ENCODE measurements around the gene ELF2.
"Not testable (repeated sequence)": the region's sequence is repeated elsewhere in the genome, so short reads cannot be mapped to it uniquely, and the experiment has no call there.

The ELF2 gene

GRCh38 chr4:139163806-139164206 is 13.2 kb downstream of the ELF2 start:
- H3K36me3 ChIP-seq (ENCODE audit: insufficient read depth, low read length) = no peaks in the 10 kb centered on the region
- peaks cover 19% of the 10 kb centered on the region for H3K4me1 ChIP-seq (ENCODE audit: control insufficient read depth, insufficient read depth, low read length, unreplicated experiment)
- peaks cover 16% of the 10 kb centered on the region for H3K79me2 ChIP-seq (ENCODE audit: control insufficient read depth, insufficient read depth, low read length, unreplicated experiment)
- H3K27ac ChIP-seq (ENCODE audit: low read depth, low read length) = no peak overlapping the region
- H3K27me3 ChIP-seq (ENCODE audit: insufficient read depth, low read length) = no peaks in the 10 kb centered on the region
- peak overlapping the region; percentile 56 for H3K4me3 ChIP-seq (ENCODE audit: low read depth, low read length)
- no peak overlapping the region for H2AFZ ChIP-seq (ENCODE audit: low read length, unreplicated experiment)

- not testable (repeated sequence) for H3K27me3 ChIP-seq (ENCODE audit: insufficient read depth, low read length); H3K27ac ChIP-seq (ENCODE audit: low read depth, low read length); H3K4me1 ChIP-seq (ENCODE audit: control insufficient read depth, insufficient read depth, low read length, unreplicated experiment); H3K36me3 ChIP-seq (ENCODE audit: insufficient read depth, low read length); H3K79me2 ChIP-seq (ENCODE audit: control insufficient read depth, insufficient read depth, low read length, unreplicated experiment); H3K4me3 ChIP-seq (ENCODE audit: low read depth, low read length); H2AFZ ChIP-seq (ENCODE audit: low read length, unreplicated experiment)
Measured at GRCh38 chr4:139157977-139158376, 19.0 kb downstream of the ELF2 start.

DNA sequence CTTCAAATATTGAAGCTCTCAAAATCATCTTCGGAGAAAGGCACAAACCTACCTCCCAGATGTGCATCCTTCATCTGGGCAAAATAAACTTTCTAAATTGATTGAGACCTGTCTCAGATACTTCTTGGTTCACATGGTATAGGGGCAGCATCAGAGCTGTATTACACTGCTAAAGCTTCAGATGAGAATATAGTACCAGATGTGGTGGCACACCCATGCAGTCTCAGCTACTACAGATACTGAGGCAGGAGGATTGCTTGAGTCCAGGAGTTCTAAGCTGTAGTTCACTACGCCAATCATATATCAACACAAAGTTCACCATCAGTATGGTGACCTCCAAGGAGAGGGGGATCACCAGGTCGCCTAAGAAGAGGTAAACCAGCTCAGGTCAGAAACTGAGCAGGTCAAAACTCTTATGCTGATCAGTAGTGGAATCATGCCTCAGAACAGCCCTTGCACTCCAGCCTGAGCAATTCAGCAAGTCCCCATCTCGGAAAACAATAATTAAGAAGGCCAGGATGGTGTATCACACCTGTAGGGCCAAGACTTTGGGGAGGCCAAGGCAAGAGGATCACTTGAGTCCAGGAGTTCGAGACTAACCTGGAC is 22.0 kb downstream of the ELF2 start:
- no peaks in the 10 kb centered on the region for H3K36me3 ChIP-seq (ENCODE audit: insufficient read depth, low read length)
- no peaks in the 10 kb centered on the region for H3K27me3 ChIP-seq (ENCODE audit: insufficient read depth, low read length)
- H3K27ac ChIP-seq (ENCODE audit: low read depth, low read length) = no peak overlapping the region
- no peaks in the 10 kb centered on the region for H3K4me1 ChIP-seq (ENCODE audit: control insufficient read depth, insufficient read depth, low read length, unreplicated experiment)
- H2AFZ ChIP-seq (ENCODE audit: low read length, unreplicated experiment) = no peak overlapping the region
- H3K4me3 ChIP-seq (ENCODE audit: low read depth, low read length) = no peak overlapping the region
- no peaks in the 10 kb centered on the region for H3K79me2 ChIP-seq (ENCODE audit: control insufficient read depth, insufficient read depth, low read length, unreplicated experiment)

- Histone ChIP-seq H3K27ac (ENCODE audit: low read depth, low read length) (no peak overlapping the region), H3K36me3 (ENCODE audit: insufficient read depth, low read length) (no peaks in the 10 kb centered on the region), H3K27me3 (ENCODE audit: insufficient read depth, low read length) (no peaks in the 10 kb centered on the region), H3K4me1 (ENCODE audit: control insufficient read depth, insufficient read depth, low read length, unreplicated experiment) (no peaks in the 10 kb centered on the region), H2AFZ (ENCODE audit: low read length, unreplicated experiment) (no peak overlapping the region), H3K4me3 (ENCODE audit: low read depth, low read length) (no peak overlapping the region), H3K79me2 (ENCODE audit: control insufficient read depth, insufficient read depth, low read length, unreplicated experiment) (no peaks in the 10 kb centered on the region)
Measured at GRCh38 chr4:139154538-139154937, 22.5 kb downstream of the ELF2 start.

DNA sequence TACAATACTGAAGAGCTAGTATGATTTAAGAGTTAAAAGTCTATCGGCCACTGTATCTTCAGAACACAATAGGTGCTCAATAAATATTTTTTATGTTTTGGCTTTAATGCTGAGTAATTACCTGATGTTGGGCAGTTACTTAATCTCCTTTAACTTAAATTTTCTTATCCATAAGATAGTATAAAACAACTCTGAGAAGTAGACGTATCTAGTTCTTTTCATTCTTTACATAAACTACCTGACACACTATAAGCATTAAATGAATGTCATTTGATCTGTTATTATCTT is 22.9 kb downstream of the ELF2 start:
- no peaks in the 10 kb centered on the region for H3K27me3 ChIP-seq (ENCODE audit: insufficient read depth, low read length)
- no peaks in the 10 kb centered on the region for H3K4me1 ChIP-seq (ENCODE audit: control insufficient read depth, insufficient read depth, low read length, unreplicated experiment)
- H2AFZ ChIP-seq (ENCODE audit: low read length, unreplicated experiment) = no peak overlapping the region
- H3K79me2 ChIP-seq (ENCODE audit: control insufficient read depth, insufficient read depth, low read length, unreplicated experiment) = no peaks in the 10 kb centered on the region
- H3K36me3 ChIP-seq (ENCODE audit: insufficient read depth, low read length) = no peaks in the 10 kb centered on the region
- H3K27ac ChIP-seq (ENCODE audit: low read depth, low read length) = no peak overlapping the region
- H3K4me3 ChIP-seq (ENCODE audit: low read depth, low read length) = no peak overlapping the region

DNA sequence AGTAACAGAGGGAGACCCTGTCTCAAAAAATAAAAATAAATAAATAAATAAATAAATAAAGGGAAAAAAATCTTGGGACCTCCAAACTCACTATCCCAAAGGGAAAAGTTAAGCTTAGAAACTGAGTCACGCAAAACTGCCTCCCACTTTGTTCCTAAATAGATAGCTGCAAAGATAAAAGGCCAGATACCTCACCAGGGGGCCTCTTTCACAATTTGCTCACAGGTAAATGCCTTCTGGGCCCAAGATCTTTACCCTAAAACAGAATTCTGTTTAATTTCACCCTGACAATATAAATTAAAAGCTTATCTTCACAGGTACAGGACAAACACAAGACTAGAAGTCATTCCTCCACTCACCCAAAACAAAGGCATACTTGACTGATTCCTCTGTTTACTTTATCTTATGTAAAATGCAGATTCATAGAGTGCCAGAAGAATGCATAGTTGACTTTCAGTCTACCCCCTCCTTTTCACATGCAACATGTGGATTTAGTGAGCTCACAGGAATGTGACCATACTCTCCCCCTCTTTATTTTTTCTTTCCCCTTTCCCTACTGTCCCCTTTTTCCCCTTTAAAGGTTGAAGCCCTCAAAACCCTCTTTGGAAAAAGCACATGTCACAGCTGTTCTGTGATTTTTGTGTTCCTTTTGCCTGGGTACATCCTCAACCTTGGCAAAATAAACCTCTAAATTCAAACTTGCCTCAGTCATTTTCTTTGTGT is 23.4 kb downstream of the ELF2 start:
- no peaks in the 10 kb centered on the region for H3K27me3 ChIP-seq (ENCODE audit: insufficient read depth, low read length)
- H3K79me2 ChIP-seq (ENCODE audit: control insufficient read depth, insufficient read depth, low read length, unreplicated experiment) = no peaks in the 10 kb centered on the region

GRCh38 chr4:139152249-139152648 is 24.8 kb downstream of the ELF2 start:
- H3K79me2 ChIP-seq (ENCODE audit: control insufficient read depth, insufficient read depth, low read length, unreplicated experiment) = no peaks in the 10 kb centered on the region

More for the DNA sequence above, 23.4 kb downstream of the ELF2 start:
- Histone ChIP-seq H2AFZ (ENCODE audit: low read length, unreplicated experiment) (no peak overlapping the region), H3K36me3 (ENCODE audit: insufficient read depth, low read length) (no peaks in the 10 kb centered on the region), H3K4me3 (ENCODE audit: low read depth, low read length) (no peak overlapping the region), H3K4me1 (ENCODE audit: control insufficient read depth, insufficient read depth, low read length, unreplicated experiment) (no peaks in the 10 kb centered on the region), H3K27ac (ENCODE audit: low read depth, low read length) (no peak overlapping the region)

DNA sequence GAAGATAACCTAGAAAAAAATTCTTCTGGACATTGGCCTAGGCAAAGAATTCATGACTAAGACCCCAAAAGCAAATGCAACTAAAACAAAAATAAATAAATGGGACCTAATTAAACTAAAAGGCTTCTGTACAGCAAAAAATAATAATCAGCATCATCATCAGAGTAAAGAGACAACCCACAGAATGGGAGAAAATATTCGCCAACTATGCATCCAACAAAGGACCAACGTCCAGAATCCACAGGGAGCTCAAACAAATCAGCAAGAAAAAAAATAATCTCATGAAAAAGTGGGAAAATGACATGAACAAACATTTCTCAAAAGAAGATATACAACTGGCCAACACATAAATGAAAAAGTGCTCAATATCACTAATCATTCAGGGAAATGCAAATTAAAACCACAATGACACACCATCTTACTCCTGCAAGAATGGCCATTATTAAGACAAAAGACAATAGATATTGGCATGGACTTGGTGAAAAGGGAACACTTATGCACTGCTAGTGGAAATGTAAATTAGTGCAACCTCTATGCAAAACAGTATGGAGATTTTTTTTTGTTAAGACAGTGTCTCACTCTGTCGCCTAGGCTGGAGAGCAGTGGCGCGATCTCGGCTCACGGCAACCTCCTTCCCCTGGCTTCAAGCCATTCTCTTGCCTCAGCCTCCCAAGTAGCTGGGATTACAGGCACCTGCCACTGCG is 29.9 kb downstream of the ELF2 start:
- no peak overlapping the region for H3K27ac ChIP-seq (ENCODE audit: low read depth, low read length)
- H3K4me3 ChIP-seq (ENCODE audit: low read depth, low read length) = no peak overlapping the region
- H3K4me1 ChIP-seq (ENCODE audit: control insufficient read depth, insufficient read depth, low read length, unreplicated experiment) = peaks cover 5% of the 10 kb centered on the region
- no peak overlapping the region for H2AFZ ChIP-seq (ENCODE audit: low read length, unreplicated experiment)
- no peaks in the 10 kb centered on the region for H3K27me3 ChIP-seq (ENCODE audit: insufficient read depth, low read length)
- peaks cover 25% of the 10 kb centered on the region for H3K79me2 ChIP-seq (ENCODE audit: control insufficient read depth, insufficient read depth, low read length, unreplicated experiment)
- H3K36me3 ChIP-seq (ENCODE audit: insufficient read depth, low read length) = no peaks in the 10 kb centered on the region

More at GRCh38 chr4:139152249-139152648, 24.8 kb downstream of the ELF2 start:
- no peaks in the 10 kb centered on the region for H3K4me1 ChIP-seq (ENCODE audit: control insufficient read depth, insufficient read depth, low read length, unreplicated experiment)
- H3K27ac ChIP-seq (ENCODE audit: low read depth, low read length) = no peak overlapping the region
- no peak overlapping the region for H3K4me3 ChIP-seq (ENCODE audit: low read depth, low read length)
- H2AFZ ChIP-seq (ENCODE audit: low read length, unreplicated experiment) = no peak overlapping the region
- no peaks in the 10 kb centered on the region for H3K27me3 ChIP-seq (ENCODE audit: insufficient read depth, low read length)
- H3K36me3 ChIP-seq (ENCODE audit: insufficient read depth, low read length) = no peaks in the 10 kb centered on the region

DNA sequence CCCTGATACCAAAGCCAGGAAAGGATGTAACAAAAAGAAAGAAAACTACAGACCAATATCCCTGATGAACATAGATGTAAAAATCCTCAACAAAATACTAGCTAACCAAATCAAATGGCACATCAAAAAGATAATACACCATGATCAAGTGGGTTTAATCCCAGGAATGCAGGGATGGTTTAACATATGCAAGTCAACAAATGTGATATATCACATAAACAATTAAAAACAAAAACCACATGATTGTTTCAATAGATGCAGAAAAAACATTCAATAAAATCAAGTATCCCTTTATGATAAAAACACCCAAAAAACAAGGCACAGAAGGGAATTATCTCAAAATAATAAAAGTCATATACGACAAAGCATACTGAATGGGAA is 31.5 kb downstream of the ELF2 start:
- Histone ChIP-seq H3K27me3 (ENCODE audit: insufficient read depth, low read length) (no peaks in the 10 kb centered on the region), H3K79me2 (ENCODE audit: control insufficient read depth, insufficient read depth, low read length, unreplicated experiment) (peaks cover 30% of the 10 kb centered on the region), H3K4me3 (ENCODE audit: low read depth, low read length) (no peak overlapping the region), H2AFZ (ENCODE audit: low read length, unreplicated experiment) (no peak overlapping the region), H3K4me1 (ENCODE audit: control insufficient read depth, insufficient read depth, low read length, unreplicated experiment) (peaks cover 5% of the 10 kb centered on the region), H3K36me3 (ENCODE audit: insufficient read depth, low read length) (no peaks in the 10 kb centered on the region), H3K27ac (ENCODE audit: low read depth, low read length) (no peak overlapping the region)

DNA sequence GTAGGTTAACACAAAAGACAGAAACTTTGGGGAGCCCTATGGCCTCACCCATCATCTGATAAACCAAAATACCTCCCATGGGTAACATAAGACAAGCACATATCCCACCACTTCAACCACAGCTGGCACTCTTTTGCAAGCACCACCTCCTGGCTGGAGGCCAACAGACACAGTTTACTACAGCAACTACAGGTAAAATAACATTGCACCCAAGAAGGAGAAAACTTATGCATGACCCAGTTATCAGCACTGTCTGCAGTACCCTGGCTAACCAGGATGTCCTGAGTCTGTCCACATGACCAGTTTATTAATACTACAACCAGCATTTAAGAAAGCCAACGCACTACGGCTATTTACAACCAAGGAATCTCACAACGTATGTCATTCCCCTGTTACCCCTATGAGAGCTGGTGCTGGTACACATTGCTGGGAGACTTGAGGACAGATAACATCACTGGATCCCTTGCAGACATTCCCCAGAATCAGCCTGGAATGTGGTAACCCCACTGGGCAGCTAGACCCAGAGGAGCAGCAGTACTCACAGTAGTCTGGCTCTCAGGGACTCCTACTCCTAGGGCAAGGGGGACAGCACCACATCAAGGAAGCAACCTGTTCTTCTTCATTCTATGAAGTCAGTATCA is 32.0 kb downstream of the ELF2 start:
- H3K27me3 ChIP-seq (ENCODE audit: insufficient read depth, low read length) = no peaks in the 10 kb centered on the region
- no peak overlapping the region for H3K27ac ChIP-seq (ENCODE audit: low read depth, low read length)
- H3K4me1 ChIP-seq (ENCODE audit: control insufficient read depth, insufficient read depth, low read length, unreplicated experiment) = peaks cover 5% of the 10 kb centered on the region
- no peak overlapping the region for H2AFZ ChIP-seq (ENCODE audit: low read length, unreplicated experiment)
- no peaks in the 10 kb centered on the region for H3K36me3 ChIP-seq (ENCODE audit: insufficient read depth, low read length)
- H3K4me3 ChIP-seq (ENCODE audit: low read depth, low read length) = no peak overlapping the region
- H3K79me2 ChIP-seq (ENCODE audit: control insufficient read depth, insufficient read depth, low read length, unreplicated experiment) = peaks cover 30% of the 10 kb centered on the region
